ENCODE measurements around the gene MYO10. TPM values are rescaled to one million over a fixed set of nuclear protein-coding genes. Genes with fewer than 3 reads are reported as not detected.
A peak's percentile ranks its signal among the peaks of the same experiment; 100 is the strongest.
"Not testable (repeated sequence)": the region's sequence is repeated elsewhere in the genome, so short reads cannot be mapped to it uniquely, and the experiment has no call there.

Gene MYO10
- under 1 TPM in 1 of 2 experiments, not detected in 1; 0.30 TPM for total RNA-seq

- Mint-ChIP-seq H3K4me3 (peak within 1 kb of the TSS; percentile 67), H3K27ac (no peak within 1 kb of the TSS), H3K27me3 (peaks cover 81% of the 10 kb centered on the region), H3K4me1 (peaks cover 19% of the 10 kb centered on the region), H3K36me3 (peaks cover 1% of the 10 kb centered on the region), H3K9me3 (no peaks in the 10 kb centered on the region)
- DNase-seq = peak; percentile 41
Observed at GRCh38 chr5:16936150-16936988, at the start of gene MYO10. Gene MYO10 (minus strand): TSS chr5:16936288. CDS start chr5:16935808, 480 bp downstream.

- not testable (repeated sequence) for H3K27me3 Mint-ChIP-seq, DNase-seq
Observed at GRCh38 chr5:16985304-16985703, 49.2 kb upstream of the MYO10 start.

GRCh38 chr5:16983972-16984371, 47.9 kb upstream of the MYO10 start:
- Mint-ChIP-seq H3K4me1 (no peaks in the 10 kb centered on the region), H3K27me3 (no peaks in the 10 kb centered on the region), H3K27ac (no peak overlapping the region), H3K9me3 (peaks cover 2% of the 10 kb centered on the region), H3K36me3 (no peaks in the 10 kb centered on the region), H3K4me3 (no peak overlapping the region)
- DNase-seq = no peak

More at GRCh38 chr5:16985304-16985703, 49.2 kb upstream of the MYO10 start:
- H3K27ac Mint-ChIP-seq, H3K4me3 Mint-ChIP-seq, H3K9me3 Mint-ChIP-seq, H3K4me1 Mint-ChIP-seq, H3K36me3 Mint-ChIP-seq: not testable (repeated sequence)

GRCh38 chr5:16983022-16983639, 47.0 kb upstream of the MYO10 start:
- peaks cover 2% of the 10 kb centered on the region for H3K9me3 Mint-ChIP-seq
- no peaks in the 10 kb centered on the region for H3K27me3 Mint-ChIP-seq
- no peaks in the 10 kb centered on the region for H3K4me1 Mint-ChIP-seq
- no peak for DNase-seq
- H3K36me3 Mint-ChIP-seq = no peaks in the 10 kb centered on the region
- no peak overlapping the region for H3K27ac Mint-ChIP-seq
- H3K4me3 Mint-ChIP-seq = no peak overlapping the region

GRCh38 chr5:16981700-16982099, 45.6 kb upstream of the MYO10 start:
- no peaks in the 10 kb centered on the region for H3K4me1 Mint-ChIP-seq
- no peaks in the 10 kb centered on the region for H3K27me3 Mint-ChIP-seq
- no peak overlapping the region for H3K4me3 Mint-ChIP-seq
- no peak overlapping the region for H3K27ac Mint-ChIP-seq
- DNase-seq = no peak
- no peaks in the 10 kb centered on the region for H3K36me3 Mint-ChIP-seq
- H3K9me3 Mint-ChIP-seq = peaks cover 2% of the 10 kb centered on the region

GRCh38 chr5:16980983-16981382, 44.9 kb upstream of the MYO10 start:
- no peaks in the 10 kb centered on the region for H3K4me1 Mint-ChIP-seq
- H3K36me3 Mint-ChIP-seq = no peaks in the 10 kb centered on the region
- no peaks in the 10 kb centered on the region for H3K27me3 Mint-ChIP-seq
- H3K9me3 Mint-ChIP-seq = peaks cover 2% of the 10 kb centered on the region
- no peak overlapping the region for H3K27ac Mint-ChIP-seq
- H3K4me3 Mint-ChIP-seq = no peak overlapping the region
- DNase-seq = no peak

- H3K9me3 Mint-ChIP-seq = no peaks in the 10 kb centered on the region
- no peak for DNase-seq
- H3K4me1 Mint-ChIP-seq = no peaks in the 10 kb centered on the region
- H3K27ac Mint-ChIP-seq = no peak overlapping the region
- no peak overlapping the region for H3K4me3 Mint-ChIP-seq
- no peaks in the 10 kb centered on the region for H3K36me3 Mint-ChIP-seq
- no peaks in the 10 kb centered on the region for H3K27me3 Mint-ChIP-seq
Observed at GRCh38 chr5:16978296-16978695, 42.2 kb upstream of the MYO10 start.

GRCh38 chr5:16976625-16977008, 40.5 kb upstream of the MYO10 start:
- no peaks in the 10 kb centered on the region for H3K36me3 Mint-ChIP-seq
- no peaks in the 10 kb centered on the region for H3K27me3 Mint-ChIP-seq
- no peaks in the 10 kb centered on the region for H3K4me1 Mint-ChIP-seq
- H3K27ac Mint-ChIP-seq = no peak overlapping the region
- DNase-seq = no peak
- no peak overlapping the region for H3K4me3 Mint-ChIP-seq
- no peaks in the 10 kb centered on the region for H3K9me3 Mint-ChIP-seq

GRCh38 chr5:16975950-16976624, 40.0 kb upstream of the MYO10 start:
- H3K4me3 Mint-ChIP-seq = no peak overlapping the region

GRCh38 chr5:16974981-16975380, 38.9 kb upstream of the MYO10 start:
- H3K4me3 Mint-ChIP-seq = no peak overlapping the region
- no peaks in the 10 kb centered on the region for H3K9me3 Mint-ChIP-seq
- no peak overlapping the region for H3K27ac Mint-ChIP-seq
- H3K36me3 Mint-ChIP-seq = no peaks in the 10 kb centered on the region
- DNase-seq = no peak
- no peaks in the 10 kb centered on the region for H3K27me3 Mint-ChIP-seq
- no peaks in the 10 kb centered on the region for H3K4me1 Mint-ChIP-seq

More at GRCh38 chr5:16975950-16976624, 40.0 kb upstream of the MYO10 start:
- Mint-ChIP-seq H3K27ac (no peak overlapping the region), H3K27me3 (no peaks in the 10 kb centered on the region), H3K36me3 (no peaks in the 10 kb centered on the region), H3K4me1 (no peaks in the 10 kb centered on the region), H3K9me3 (no peaks in the 10 kb centered on the region)
- DNase-seq = no peak

GRCh38 chr5:16970826-16971225, 34.7 kb upstream of the MYO10 start:
- no peak overlapping the region for H3K27ac Mint-ChIP-seq
- H3K9me3 Mint-ChIP-seq = no peaks in the 10 kb centered on the region
- no peak overlapping the region for H3K4me3 Mint-ChIP-seq
- H3K4me1 Mint-ChIP-seq = no peaks in the 10 kb centered on the region
- H3K36me3 Mint-ChIP-seq = no peaks in the 10 kb centered on the region
- no peak for DNase-seq
- H3K27me3 Mint-ChIP-seq = no peaks in the 10 kb centered on the region

- Mint-ChIP-seq H3K27ac (no peak overlapping the region), H3K4me3 (no peak overlapping the region), H3K9me3 (no peaks in the 10 kb centered on the region), H3K27me3 (no peaks in the 10 kb centered on the region), H3K36me3 (no peaks in the 10 kb centered on the region), H3K4me1 (no peaks in the 10 kb centered on the region)
- DNase-seq = no peak
Observed at GRCh38 chr5:16970260-16970659, 34.2 kb upstream of the MYO10 start.

GRCh38 chr5:16965581-16965980, 29.5 kb upstream of the MYO10 start:
- no peaks in the 10 kb centered on the region for H3K9me3 Mint-ChIP-seq
- H3K4me3 Mint-ChIP-seq = no peak overlapping the region
- no peaks in the 10 kb centered on the region for H3K4me1 Mint-ChIP-seq
- no peak for DNase-seq
- no peaks in the 10 kb centered on the region for H3K27me3 Mint-ChIP-seq
- H3K36me3 Mint-ChIP-seq = no peaks in the 10 kb centered on the region
- no peak overlapping the region for H3K27ac Mint-ChIP-seq

- Mint-ChIP-seq H3K9me3 (no peaks in the 10 kb centered on the region), H3K4me1 (no peaks in the 10 kb centered on the region), H3K4me3 (no peak overlapping the region), H3K36me3 (no peaks in the 10 kb centered on the region), H3K27me3 (no peaks in the 10 kb centered on the region), H3K27ac (no peak overlapping the region)
- no peak for DNase-seq
Observed at GRCh38 chr5:16963821-16964220, 27.7 kb upstream of the MYO10 start.

GRCh38 chr5:16961131-16961530, 25.0 kb upstream of the MYO10 start:
- H3K27me3 Mint-ChIP-seq = no peaks in the 10 kb centered on the region
- no peak overlapping the region for H3K4me3 Mint-ChIP-seq
- DNase-seq = no peak
- H3K27ac Mint-ChIP-seq = no peak overlapping the region
- no peaks in the 10 kb centered on the region for H3K36me3 Mint-ChIP-seq
- no peaks in the 10 kb centered on the region for H3K9me3 Mint-ChIP-seq
- H3K4me1 Mint-ChIP-seq = no peaks in the 10 kb centered on the region

All from activated naive CD8-positive, alpha-beta T cell treated with anti-CD3 and anti-CD28 coated beads for 36 hours (primary cell).